Gastrocnemius medialis (tissue), 4 donors: ENCODE data around the gene OR7G3. TPM values are rescaled to one million over a fixed set of nuclear protein-coding genes. Genes with fewer than 3 reads are reported as not detected.

Source experiments
- ATAC-seq, 2 donors: fragments of 150-250 bp; one replicate each; pipeline ENCODE4 v1.9.1; 2016
- DNase-seq, 2 donors: peaks; one replicate each; pipeline ENCODE4 v3.0.0-alpha.2; 2019
- H3K27ac ChIP-seq, 4 donors: fragments of 200-600 bp; sonication (generic); 1 replicate in 1 of 4; 2 replicates in 3 of 4; pipeline ENCODE4 v1.5.1; 2016 to 2018; ENCODE audit warnings: mild to moderate bottlenecking in 2 of 4, moderate library complexity in 1 of 4
- H3K27me3 ChIP-seq, 3 donors: fragments of 200-600 bp; sonication (generic) in 2 of 3; 1 replicate in 1 of 3; 2 replicates in 2 of 3; pipeline versions ENCODE4 v1.5.1 to v1.6.0; 2016 to 2019; ENCODE audit warnings: mild to moderate bottlenecking in 1 of 3, moderate library complexity in 1 of 3
- H3K36me3 ChIP-seq, 2 donors: fragments of 200-600 bp; sonication (generic) in 1 of 2; one replicate each; pipeline ENCODE4 v1.5.1; 2017 to 2018
- H3K4me1 ChIP-seq, 2 donors: fragments of 200-600 bp; sonication (generic) in 1 of 2; one replicate each; pipeline ENCODE4 v1.5.1; 2016 to 2017; ENCODE audit warnings: mild to moderate bottlenecking in 2 of 2
- H3K4me3 ChIP-seq, 4 donors: fragments of 200-600 bp; sonication (generic) in 3 of 4; 1 replicate in 1 of 4; 2 replicates in 3 of 4; pipeline ENCODE4 v1.5.1; 2016 to 2019; ENCODE audit warnings: mild to moderate bottlenecking in 2 of 4
- H3K9me3 ChIP-seq, 3 donors: fragments of 200-600 bp; sonication (generic) in 2 of 3; 1 replicate in 1 of 3; 2 replicates in 2 of 3; pipeline ENCODE4 v1.5.1; 2016 to 2019
- CTCF ChIP-seq, 5 experiments: fragments of 450-650 bp in 3 of 5; fragments of 200-600 bp in 2 of 5; sonication (generic) in 2 of 5; IDR thresholded peaks in 4 of 5; conservative IDR thresholded peaks in 1 of 5; 1 replicate in 4 of 5; 2 replicates in 1 of 5; pipeline ENCODE4 v1.5.1; 2016 to 2019; ENCODE audit warnings: antibody characterized with exemption in 5 of 5, mild to moderate bottlenecking in 3 of 5, moderate library complexity in 3 of 5
- POLR2A ChIP-seq, 2 donors: fragments of 450-650 bp; IDR thresholded peaks; one replicate each; pipeline ENCODE4 v1.6.1; 2017; ENCODE audit warnings: antibody characterized with exemption in 2 of 2, mild to moderate bottlenecking in 2 of 2, moderate library complexity in 2 of 2
- in situ Hi-C, 4 donors: fragments of 200-750 bp; cut with MboI; loops; one replicate each; pipeline versions ENCODE4 v1.15.0 to v1.8.0; 2017; ENCODE audit warnings: low sequenced_read_pairs in 4 of 4
- intact Hi-C: fragments of 100-400 bp; cut with DNase I; formaldehyde crosslinking; loops from one replicate; pipeline ENCODE4 v1.15.1; 2023; ENCODE audit warnings: low total_unique reads
- total RNA-seq, 4 donors: library from RNA; depleted of rRNA; stranded (reverse); fragments of >200 nt; gene quantifications; one replicate each; pipeline versions ENCODE4 v1.1.0 to v1.2.3, GENCODE V29; 2016

OR7G3 gene
- total RNA-seq, 4 donors from 2014 or later: not detected

GRCh38 chr19:9109959-9110358, 16.8 kb downstream of the OR7G3 start:
- H3K4me1 ChIP-seq: no peaks in the 10 kb centered on the region
- no peaks in the 10 kb centered on the region for H3K27me3 ChIP-seq
- H3K4me3 ChIP-seq: no peak overlapping the region
- no peak for TF ChIP-seq POLR2A (IDR thresholded peaks at IDR 0.05)
- TF ChIP-seq CTCF (IDR thresholded peaks at IDR 0.05 in 4 of 5, conservative IDR thresholded peaks at IDR 0.05 in 1 of 5): no peak
- in situ Hi-C loops: loop anchor here in 1 of 4 donors (10.0 kb wide), 1 partner anchor 55 kb away; no protein-coding TSS in a partner anchor
- intact Hi-C loops: no loop called here
- H3K36me3 ChIP-seq: no peaks in the 10 kb centered on the region
- ATAC-seq (no peak), DNase-seq (no peak)
- no peaks in the 10 kb centered on the region for H3K9me3 ChIP-seq
- no peak overlapping the region for H3K27ac ChIP-seq

- no peak within 1 kb of the TSS for H3K4me3 ChIP-seq
- no peaks in the 10 kb centered on the region for H3K27me3 ChIP-seq
- in situ Hi-C loops: loop anchor here in 1 of 4 donors (10.0 kb wide), 1 partner anchor 57 kb away; no protein-coding TSS in a partner anchor
Observed at GRCh38 chr19:9107375-9107774, 19.4 kb downstream of the OR7G3 start, which contains the start of gene OR7G2. Gene OR7G2, minus strand, starts transcription at chr19:9107475. Its CDS starts 4,232 bp downstream, at chr19:9103243.

GRCh38 chr19:9086761-9087160, 40.0 kb downstream of the OR7G3 start, which contains the start of gene OR1M1:
Gene OR1M1, plus strand, starts transcription at chr19:9087061. Its CDS starts 6,184 bp downstream, at chr19:9093245.
- no peak within 1 kb of the TSS for H3K4me3 ChIP-seq
- no peak for TF ChIP-seq POLR2A (IDR thresholded peaks at IDR 0.05)
- DNase-seq (no peak), ATAC-seq (no peak)
- H3K9me3 ChIP-seq: no peaks in the 10 kb centered on the region
- H3K27ac ChIP-seq: no peak within 1 kb of the TSS
- H3K27me3 ChIP-seq: no peaks in the 10 kb centered on the region
- H3K36me3 ChIP-seq: no peaks in the 10 kb centered on the region
- intact Hi-C loops (no loop called here), in situ Hi-C loops (loop anchor here in 2 of 4 donors (10.0 to 25.0 kb wide), 2 partner anchors 424 to 432 kb away; no protein-coding TSS in a partner anchor)
- no peaks in the 10 kb centered on the region for H3K4me1 ChIP-seq

More at GRCh38 chr19:9107375-9107774, 19.4 kb downstream of the OR7G3 start, which contains the start of gene OR7G2:
- DNase-seq (no peak), ATAC-seq (no peak)
- Histone ChIP-seq H3K4me1 (no peaks in the 10 kb centered on the region), H3K36me3 (no peaks in the 10 kb centered on the region), H3K27ac (no peak within 1 kb of the TSS), H3K9me3 (no peaks in the 10 kb centered on the region)
- TF ChIP-seq CTCF (IDR thresholded peaks at IDR 0.05 in 4 of 5, conservative IDR thresholded peaks at IDR 0.05 in 1 of 5) (no peak), POLR2A (IDR thresholded peaks at IDR 0.05) (no peak)
- intact Hi-C loops: no loop called here

- DNase-seq (no peak), ATAC-seq (no peak)
- intact Hi-C loops (no loop called here), in situ Hi-C loops (loop anchor here in 1 of 4 donors (25.0 kb wide), 1 partner anchor 416 kb away; no protein-coding TSS in a partner anchor)
- H3K27ac ChIP-seq: no peak overlapping the region
- H3K9me3 ChIP-seq: no peaks in the 10 kb centered on the region
- H3K4me1 ChIP-seq: no peaks in the 10 kb centered on the region
- TF ChIP-seq POLR2A (IDR thresholded peaks at IDR 0.05) (no peak), CTCF (IDR thresholded peaks at IDR 0.05 in 4 of 5, conservative IDR thresholded peaks at IDR 0.05 in 1 of 5) (no peak)
- H3K4me3 ChIP-seq: no peak overlapping the region
- H3K36me3 ChIP-seq: no peaks in the 10 kb centered on the region
- H3K27me3 ChIP-seq: no peaks in the 10 kb centered on the region
Observed at GRCh38 chr19:9078651-9079050, 48.1 kb downstream of the OR7G3 start.

- Histone ChIP-seq H3K9me3 (no peaks in the 10 kb centered on the region), H3K27me3 (no peaks in the 10 kb centered on the region), H3K27ac (no peak overlapping the region), H3K36me3 (no peaks in the 10 kb centered on the region), H3K4me1 (no peaks in the 10 kb centered on the region), H3K4me3 (no peak overlapping the region)
- in situ Hi-C loops (loop anchor here in 1 of 4 donors (25.0 kb wide), 1 partner anchor 415 kb away; no protein-coding TSS in a partner anchor), intact Hi-C loops (no loop called here)
- ATAC-seq: no peak
- DNase-seq: no peak
- no peak for TF ChIP-seq POLR2A (IDR thresholded peaks at IDR 0.05)
- no peak for TF ChIP-seq CTCF (IDR thresholded peaks at IDR 0.05 in 4 of 5, conservative IDR thresholded peaks at IDR 0.05 in 1 of 5)
Observed at GRCh38 chr19:9076901-9077300, 49.8 kb downstream of the OR7G3 start.

Other genes with a start within 250 kb of the OR7G3 start
- not detected for gene MUC16, start 116.5 kb downstream of the OR7G3 start, total RNA-seq
- gene OR1M1, start 39.9 kb downstream of the OR7G3 start, total RNA-seq: not detected
- not detected for gene OR7G2, start 19.5 kb downstream of the OR7G3 start, total RNA-seq
- gene OR7G1, start 11.2 kb downstream of the OR7G3 start, total RNA-seq: not detected
- gene ZNF317, start 13.4 kb upstream of the OR7G3 start, total RNA-seq: 10 to 100 TPM in 3 of 4 donors, 1 to 10 TPM in 1; 9.1 to 15.0 (median 12.2) TPM
- gene OR7D2, start 52.0 kb upstream of the OR7G3 start, total RNA-seq: under 1 TPM in 2 of 4 donors, not detected in 2; 0.13 to 0.19 TPM
- gene OR7D4, start 92.6 kb upstream of the OR7G3 start, total RNA-seq: not detected
- gene OR7E24, start 124.0 kb upstream of the OR7G3 start, total RNA-seq: not detected
- 1 to 10 TPM in 3 of 4 donors, under 1 TPM in 1; 0.87 to 4.1 (median 1.8) TPM for gene ZNF699, start 182.9 kb upstream of the OR7G3 start, total RNA-seq
- gene ZNF559, start 197.2 kb upstream of the OR7G3 start, total RNA-seq: 1 to 10 TPM; 1.4 to 3.8 (median 3.0) TPM
- under 1 TPM; 0.19 to 0.56 (median 0.34) TPM for gene ZNF177, start 236.1 kb upstream of the OR7G3 start, total RNA-seq